GM19099 (cell line): ENCODE data around the gene WFDC2.

Source experiments
- POLR2A ChIP-seq: IDR thresholded peaks from 3 replicates; pipeline ENCODE4 v1.6.1; 2011; ENCODE audit warnings: low read depth; ENCODE audit not compliant: insufficient read length; ENCODE audit errors: extremely low read depth

Gene WFDC2

GRCh38 chr20:45507011-45507820 is 37.7 kb downstream of the WFDC2 start:
- no peak for TF ChIP-seq POLR2A

- no peak for TF ChIP-seq POLR2A
Measured at GRCh38 chr20:45508068-45508886, 38.7 kb downstream of the WFDC2 start.

- no peak for TF ChIP-seq POLR2A
Measured at GRCh38 chr20:45509091-45509490, 39.5 kb downstream of the WFDC2 start.

- no peak for TF ChIP-seq POLR2A
Measured at GRCh38 chr20:45510242-45510862, 40.8 kb downstream of the WFDC2 start.

GRCh38 chr20:45515147-45515913 is 45.8 kb downstream of the WFDC2 start, which contains the start of gene SPINT3:
SPINT3 (minus strand) TSS chr20:45515622; CDS start chr20:45515608, 14 bp downstream.
- TF ChIP-seq POLR2A = no peak

GRCh38 chr20:45518282-45518681 is 48.7 kb downstream of the WFDC2 start:
- no peak for TF ChIP-seq POLR2A

GRCh38 chr20:45523821-45524220 is 54.3 kb downstream of the WFDC2 start:
- no peak for TF ChIP-seq POLR2A

GRCh38 chr20:45527294-45527693 is 57.7 kb downstream of the WFDC2 start:
- no peak for TF ChIP-seq POLR2A
